ENCODE data around the gene NXF2B. TPM values are rescaled to one million over a fixed set of nuclear protein-coding genes. Genes with fewer than 3 reads are reported as not detected.

NXF2B gene
- total RNA-seq, 2 donors from 2014 or later, result not detected

- H3K36me3 ChIP-seq, result no peaks in the 10 kb centered on the region
- no peak for DNase-seq (ENCODE audit: low spot score)
- WGBS, result 86% methylated on average over 6 of the region's 19 CpGs
These were observed 100.2 kb downstream of the NXF2B start for GRCh38 chrX:102339312-102340298.

GRCh38 chrX:102338162-102338561 is 101.6 kb downstream of the NXF2B start:
- Histone ChIP-seq H3K27ac (no peak overlapping the region), H3K4me3 (no peak overlapping the region), H3K27me3 (replicated peaks; ENCODE audit: insufficient read depth) (no peaks in the 10 kb centered on the region), H3K36me3 (no peaks in the 10 kb centered on the region), H3K4me1 (replicated peaks) (no peaks in the 10 kb centered on the region), H3K9me3 (no peaks in the 10 kb centered on the region)
- WGBS, result 81% methylated on average over 4 of the region's 4 CpGs
- no peak for DNase-seq (ENCODE audit: low spot score)
- no peak for TF ChIP-seq POLR2AphosphoS5 (IDR thresholded peaks at IDR 0.05)
- no peak for TF ChIP-seq POLR2A (IDR thresholded peaks at IDR 0.05)
- no peak for TF ChIP-seq CTCF (IDR thresholded peaks at IDR 0.05)
- intact Hi-C loops (cut with DNase I), result no loop called here

More at GRCh38 chrX:102339312-102340298, 100.2 kb downstream of the NXF2B start:
- no peaks in the 10 kb centered on the region for H3K4me1 ChIP-seq (replicated peaks)
- intact Hi-C loops (cut with DNase I), result no loop called here
- no peak overlapping the region for H3K27ac ChIP-seq
- no peaks in the 10 kb centered on the region for H3K9me3 ChIP-seq
- no peak overlapping the region for H3K4me3 ChIP-seq
- H3K27me3 ChIP-seq (replicated peaks; ENCODE audit: insufficient read depth), result no peaks in the 10 kb centered on the region
- TF ChIP-seq POLR2AphosphoS5 (IDR thresholded peaks at IDR 0.05), result no peak
- no peak for TF ChIP-seq POLR2A (IDR thresholded peaks at IDR 0.05)
- TF ChIP-seq CTCF (IDR thresholded peaks at IDR 0.05), result no peak

Other genes starting within 250 kb of the NXF2B start
- gene TCP11X1, start 224.7 kb downstream of the NXF2B start, total RNA-seq, result not detected
- gene NXF2, start 192.8 kb downstream of the NXF2B start, total RNA-seq, result 1 to 10 TPM in 1 of 2 donors, not detected in 1; 8.7 TPM
- gene TCP11X2, start 31.8 kb upstream of the NXF2B start, total RNA-seq, result under 1 TPM in 1 of 2 donors, not detected in 1; 0.40 TPM
- 10 to 100 TPM in 1 of 2 donors, 1 to 10 TPM in 1; 4.8 to 15.7 TPM for gene TMSB15A, start 76.7 kb upstream of the NXF2B start, total RNA-seq
- gene ARMCX5, start 159.5 kb upstream of the NXF2B start, total RNA-seq, result 10 to 100 TPM; 18.6 to 32.7 TPM
- gene GPRASP1, start 211.5 kb upstream of the NXF2B start, total RNA-seq, result 10 to 100 TPM in 1 of 2 donors, 1 to 10 TPM in 1; 8.9 to 15.8 TPM

Data from prostate gland (tissue), 2 donors.